BE2C (cell line): ENCODE data around the gene MFAP5.

Source experiments
- DNase-seq: peaks from one replicate; pipeline ENCODE4 v3.0.0-alpha.2; 2020
- H3K27me3 ChIP-seq: fragments of 250-450 bp; sonication (Bioruptor Pico); 2 replicates; pipeline ENCODE4 v1.5.1; 2020; ENCODE audit warnings: mild to moderate bottlenecking
- H3K36me3 ChIP-seq: fragments of 250-450 bp; sonication (Bioruptor Pico); 2 replicates; pipeline ENCODE4 v1.5.1; 2020; ENCODE audit warnings: mild to moderate bottlenecking
- H3K4me1 ChIP-seq: fragments of 250-450 bp; sonication (Bioruptor Pico); 2 replicates; pipeline ENCODE4 v1.5.1; 2020
- H3K4me3 ChIP-seq: 2 replicates; pipeline ENCODE4 v1.5.1; 2011; ENCODE audit warnings: low read depth, low read length
- H3K9me3 ChIP-seq: fragments of 250-450 bp; sonication (Bioruptor Pico); 2 replicates; pipeline ENCODE4 v1.5.1; 2020
- CTCF ChIP-seq: IDR thresholded peaks from 2 replicates; pipeline ENCODE4 v1.5.1; 2012; ENCODE audit warnings: mild to moderate bottlenecking, low read depth, low read length

The MFAP5 gene

DNA sequence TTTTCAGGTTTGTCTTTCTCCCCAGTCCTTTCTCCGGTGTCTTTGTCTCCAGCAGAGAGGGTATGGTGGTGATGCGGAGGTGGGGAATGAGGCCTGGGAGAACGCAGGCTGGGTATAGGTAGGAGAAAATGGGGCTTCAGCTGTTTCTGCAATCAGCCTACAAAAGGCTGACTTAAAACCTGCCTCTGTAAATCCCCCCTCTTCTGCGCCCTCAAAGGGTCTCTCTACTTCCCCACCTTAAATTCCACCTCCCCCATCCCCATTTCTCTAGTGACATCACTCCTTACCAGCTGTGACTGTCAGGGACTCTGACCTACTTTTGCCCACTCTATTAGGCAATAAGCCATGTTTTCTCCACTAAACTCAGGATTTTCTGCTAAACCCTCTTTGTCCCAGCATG, 27.1 kb upstream of the MFAP5 start:
- H3K9me3 ChIP-seq: no peaks in the 10 kb centered on the region
- H3K4me1 ChIP-seq: no peaks in the 10 kb centered on the region
- no peaks in the 10 kb centered on the region for H3K27me3 ChIP-seq
- TF ChIP-seq CTCF: no peak
- no peak for DNase-seq
- H3K36me3 ChIP-seq: no peaks in the 10 kb centered on the region
- no peak overlapping the region for H3K4me3 ChIP-seq

DNA sequence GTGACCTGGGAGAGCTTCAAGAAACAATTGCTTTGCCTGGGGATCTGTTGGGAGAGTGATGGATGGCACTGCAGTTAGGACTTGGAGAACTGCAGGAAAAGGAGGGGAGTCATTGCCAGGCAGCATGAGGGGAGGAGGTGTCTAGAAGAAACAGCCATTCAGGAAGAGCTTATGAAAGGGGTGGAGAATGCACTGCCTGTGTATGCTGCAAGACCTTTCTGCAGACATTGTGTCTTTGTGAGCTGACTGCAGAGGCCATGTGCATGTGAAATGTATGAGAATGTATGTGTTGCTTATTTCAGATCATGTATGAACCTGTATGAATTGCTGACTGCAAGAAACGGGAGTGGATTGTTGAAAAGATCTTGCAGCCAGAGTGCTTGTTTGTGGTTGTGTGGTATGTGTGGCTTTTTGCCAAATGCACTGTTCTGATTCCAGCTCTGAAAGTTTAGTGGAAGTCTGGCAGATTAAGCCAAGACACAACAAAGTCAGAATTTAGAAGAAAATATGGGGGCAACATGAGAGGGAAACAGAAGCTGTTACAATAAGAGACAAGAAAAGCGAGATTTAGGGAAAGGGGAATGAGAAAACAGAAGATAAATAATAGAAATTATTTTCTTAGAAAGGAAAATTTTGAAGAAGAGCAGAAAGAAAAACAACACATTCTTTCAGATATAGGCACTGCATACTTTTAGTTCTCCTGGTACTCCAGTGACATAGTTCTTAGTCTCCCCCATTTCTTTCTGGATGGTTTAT, 25.4 kb upstream of the MFAP5 start:
- Histone ChIP-seq H3K4me1 (no peaks in the 10 kb centered on the region), H3K4me3 (no peak overlapping the region), H3K36me3 (no peaks in the 10 kb centered on the region), H3K9me3 (no peaks in the 10 kb centered on the region), H3K27me3 (no peaks in the 10 kb centered on the region)
- TF ChIP-seq CTCF: no peak
- peak; percentile 21 for DNase-seq

DNA sequence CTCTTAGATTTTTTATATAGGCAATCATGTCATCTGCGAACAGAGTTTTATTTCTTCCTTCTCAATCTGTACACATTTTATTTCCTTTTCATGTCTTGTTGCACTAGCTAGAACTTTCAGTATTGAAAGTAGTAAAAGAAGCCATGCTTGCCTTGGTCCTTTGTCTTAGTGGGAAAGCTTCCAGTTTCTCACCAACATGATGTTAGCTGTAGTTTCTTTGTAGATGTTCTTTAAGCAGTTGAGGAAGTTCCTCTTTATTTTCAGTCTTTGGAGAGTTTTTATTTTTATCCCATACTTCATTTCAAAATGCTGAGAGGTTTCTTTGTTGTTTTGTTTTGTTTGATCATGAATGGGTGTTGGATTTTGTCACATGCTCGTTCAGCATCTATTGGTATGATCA, 22.4 kb upstream of the MFAP5 start:
- H3K4me3 ChIP-seq: no peak overlapping the region
- H3K4me1 ChIP-seq: no peaks in the 10 kb centered on the region
- no peak for TF ChIP-seq CTCF
- no peaks in the 10 kb centered on the region for H3K9me3 ChIP-seq
- no peak for DNase-seq
- H3K27me3 ChIP-seq: no peaks in the 10 kb centered on the region
- no peaks in the 10 kb centered on the region for H3K36me3 ChIP-seq

GRCh38 chr12:8681129-8681884, 18.7 kb upstream of the MFAP5 start:
- DNase-seq: no peak
- H3K36me3 ChIP-seq: no peaks in the 10 kb centered on the region
- TF ChIP-seq CTCF: no peak
- H3K27me3 ChIP-seq: no peaks in the 10 kb centered on the region
- no peak overlapping the region for H3K4me3 ChIP-seq
- H3K4me1 ChIP-seq: no peaks in the 10 kb centered on the region
- H3K9me3 ChIP-seq: no peaks in the 10 kb centered on the region

GRCh38 chr12:8680533-8680932, 17.9 kb upstream of the MFAP5 start:
- peak; percentile 20; the same call in 1 of the 2 replicates for TF ChIP-seq CTCF
- Histone ChIP-seq H3K4me1 (no peaks in the 10 kb centered on the region), H3K4me3 (no peak overlapping the region), H3K36me3 (no peaks in the 10 kb centered on the region), H3K9me3 (no peaks in the 10 kb centered on the region), H3K27me3 (no peaks in the 10 kb centered on the region)
- no peak for DNase-seq

DNA sequence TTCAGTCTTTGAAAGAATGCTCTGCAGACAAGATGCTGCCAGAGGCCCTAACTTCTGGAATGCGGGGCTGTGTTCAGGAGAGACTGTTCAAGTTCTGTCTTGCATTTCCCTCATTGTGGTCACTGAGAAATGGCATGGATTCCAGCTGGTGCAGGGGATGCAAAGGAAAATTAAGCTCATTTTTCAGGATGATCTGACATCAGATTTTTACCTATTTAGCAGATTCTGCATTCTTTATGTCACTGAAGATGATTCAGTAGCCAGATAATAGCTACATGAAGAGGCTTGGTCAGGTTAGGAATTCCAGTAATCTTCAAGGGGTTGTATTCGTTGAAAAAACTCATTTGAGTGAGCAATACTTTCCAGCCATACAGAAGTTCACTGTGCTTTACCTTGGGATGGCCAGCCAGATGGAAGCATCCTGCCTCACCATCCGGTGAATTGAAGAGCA, 16.1 kb upstream of the MFAP5 start:
- Histone ChIP-seq H3K36me3 (no peaks in the 10 kb centered on the region), H3K4me3 (no peak overlapping the region), H3K9me3 (no peaks in the 10 kb centered on the region), H3K27me3 (no peaks in the 10 kb centered on the region), H3K4me1 (no peaks in the 10 kb centered on the region)
- no peak for TF ChIP-seq CTCF
- DNase-seq: no peak
